GM23338 (cell line): ENCODE measurements around the gene INTS3. TPM values are rescaled to one million over a fixed set of nuclear protein-coding genes. Genes with fewer than 3 reads are reported as not detected.

ENCODE experiments used
- ATAC-seq: fragments of 200-7000 bp; cut with Tn5 transposase; 3 replicates; pipeline ENCODE4 v1.9.1; 2020
- DNase-seq: peaks from one replicate; pipeline ENCODE4 v3.0.0-alpha.2; 2015; ENCODE audit warnings: low spot score
- H2AFZ ChIP-seq: fragments of 200-600 bp; sonication (generic); 2 replicates; pipeline ENCODE4 v1.8.0; 2016; ENCODE audit warnings: antibody characterized with exemption, mild to moderate bottlenecking, moderate library complexity
- H3F3A ChIP-seq: fragments of 200-600 bp; sonication (generic); replicated peaks from 2 replicates; pipeline ENCODE4 v1.8.0; 2017; ENCODE audit warnings: antibody characterized with exemption, mixed run types, low read depth
- H3K27ac ChIP-seq: fragments of 200-600 bp; sonication (generic); 2 replicates; pipeline ENCODE4 v1.6.1; 2016; ENCODE audit warnings: low read depth
- H3K27me3 ChIP-seq: fragments of 200-600 bp; sonication (generic); 2 replicates; pipeline ENCODE4 v1.8.0; 2016; ENCODE audit warnings: mild to moderate bottlenecking, mixed run types, moderate library complexity; ENCODE audit not compliant: insufficient read depth
- H3K36me3 ChIP-seq: fragments of 200-600 bp; sonication (generic); 2 replicates; pipeline ENCODE4 v1.8.0; 2016; ENCODE audit warnings: mild to moderate bottlenecking; ENCODE audit not compliant: insufficient read depth
- H3K4me1 ChIP-seq: fragments of 200-600 bp; sonication (generic); 2 replicates; pipeline ENCODE4 v1.8.0; 2016; ENCODE audit warnings: mild to moderate bottlenecking, moderate library complexity; ENCODE audit not compliant: insufficient read depth
- H3K4me2 ChIP-seq: fragments of 200-600 bp; sonication (generic); 2 replicates; pipeline ENCODE4 v1.7.1; 2017; ENCODE audit warnings: mixed run types
- H3K4me3 ChIP-seq: fragments of 200-600 bp; sonication (generic); 2 replicates; pipeline ENCODE4 v1.6.1; 2016; ENCODE audit warnings: mixed run types
- H3K79me2 ChIP-seq: fragments of 200-600 bp; sonication (generic); replicated peaks from 2 replicates; pipeline ENCODE4 v1.8.0; 2017; ENCODE audit warnings: mild to moderate bottlenecking; ENCODE audit not compliant: insufficient read depth
- H3K9me2 ChIP-seq: fragments of 200-600 bp; sonication (generic); 2 replicates; pipeline ENCODE4 v1.8.0; 2017; ENCODE audit not compliant: insufficient read depth
- H4K20me1 ChIP-seq: fragments of 200-600 bp; sonication (generic); replicated peaks from 2 replicates; pipeline ENCODE4 v1.8.0; 2017; ENCODE audit warnings: mild to moderate bottlenecking; ENCODE audit not compliant: insufficient read depth
- H3K27ac Mint-ChIP-seq: 2 replicates; pipeline ENCODE4 v1.8.0; 2020; ENCODE audit warnings: inconsistent platforms, mild to moderate bottlenecking, moderate library complexity, mixed read lengths
- H3K27me3 Mint-ChIP-seq: 3 replicates; pipeline ENCODE4 v1.8.0; 2022; ENCODE audit warnings: low read depth, mild to moderate bottlenecking, moderate library complexity, mixed read lengths, inconsistent platforms; ENCODE audit not compliant: insufficient read depth, poor library complexity
- H3K36me3 Mint-ChIP-seq: 3 replicates; pipeline ENCODE4 v1.8.0; 2021; ENCODE audit warnings: low read depth, mild to moderate bottlenecking, inconsistent platforms, moderate library complexity, mixed read lengths
- H3K4me1 Mint-ChIP-seq: 3 replicates; pipeline ENCODE4 v1.8.0; 2020; ENCODE audit warnings: mild to moderate bottlenecking, inconsistent platforms, mixed read lengths
- H3K4me3 Mint-ChIP-seq: 3 replicates; pipeline ENCODE4 v1.8.0; 2021; ENCODE audit warnings: moderate library complexity, mild to moderate bottlenecking, inconsistent platforms, mixed read lengths
- H3K9me3 Mint-ChIP-seq: 3 replicates; pipeline ENCODE4 v1.8.0; 2020; ENCODE audit warnings: moderate library complexity, mild to moderate bottlenecking, inconsistent platforms, mixed read lengths
- CTCF ChIP-seq, 2 experiments: fragments of 200-600 bp in 1 of 2; sonication (generic) in 1 of 2; conservative IDR thresholded peaks; 2 replicates each; pipeline versions ENCODE4 v1.5.1 to v1.6.1; 2016 to 2017; ENCODE audit warnings: antibody characterized with exemption in 2 of 2, low read depth in 2 of 2, mild to moderate bottlenecking in 2 of 2, moderate library complexity in 1 of 2
- ZNF114 ChIP-seq: fragments of 250-450 bp; sonication (Bioruptor Pico); IDR thresholded peaks from 2 replicates; pipeline ENCODE4 v1.5.0; 2020; ENCODE audit warnings: mild to moderate bottlenecking, moderate library complexity
- polyA plus RNA-seq: library from polyadenylated mRNA; unstranded; fragments of >200 nt; fragmentation: Nextera tagmentation; extraction: Ambion mirVana; gene quantifications from 2 replicates; pipeline ENCODE4 v1.2.1, GENCODE V29; 2016
- total RNA-seq: library from RNA; depleted of rRNA; stranded (reverse); fragments of >200 nt; shearing (Covaris generic); gene quantifications from 2 replicates; pipeline ENCODE4 v1.2.3, GENCODE V29; 2014
- TF ChIP-seq, protein P1 (sequence below): fragments of 250-450 bp; sonication (Bioruptor Pico); IDR thresholded peaks from 2 replicates; pipeline ENCODE4 v1.5.0; 2020; ENCODE audit warnings: mild to moderate bottlenecking, moderate library complexity
- TF ChIP-seq, protein P2 (sequence below): IDR thresholded peaks from 2 replicates; pipeline ENCODE4 v1.6.1; 2016; ENCODE audit warnings: antibody characterized with exemption

Gene INTS3
- total and polyA plus RNA-seq, 2 experiments from 2014 or later, result 22.7 to 51.3 TPM

- TF ChIP-seq CTCF (conservative IDR thresholded peaks at IDR 0.05; ENCODE audit: low read depth in 2 of 2), result no peak
- TF ChIP-seq, protein P1, sequence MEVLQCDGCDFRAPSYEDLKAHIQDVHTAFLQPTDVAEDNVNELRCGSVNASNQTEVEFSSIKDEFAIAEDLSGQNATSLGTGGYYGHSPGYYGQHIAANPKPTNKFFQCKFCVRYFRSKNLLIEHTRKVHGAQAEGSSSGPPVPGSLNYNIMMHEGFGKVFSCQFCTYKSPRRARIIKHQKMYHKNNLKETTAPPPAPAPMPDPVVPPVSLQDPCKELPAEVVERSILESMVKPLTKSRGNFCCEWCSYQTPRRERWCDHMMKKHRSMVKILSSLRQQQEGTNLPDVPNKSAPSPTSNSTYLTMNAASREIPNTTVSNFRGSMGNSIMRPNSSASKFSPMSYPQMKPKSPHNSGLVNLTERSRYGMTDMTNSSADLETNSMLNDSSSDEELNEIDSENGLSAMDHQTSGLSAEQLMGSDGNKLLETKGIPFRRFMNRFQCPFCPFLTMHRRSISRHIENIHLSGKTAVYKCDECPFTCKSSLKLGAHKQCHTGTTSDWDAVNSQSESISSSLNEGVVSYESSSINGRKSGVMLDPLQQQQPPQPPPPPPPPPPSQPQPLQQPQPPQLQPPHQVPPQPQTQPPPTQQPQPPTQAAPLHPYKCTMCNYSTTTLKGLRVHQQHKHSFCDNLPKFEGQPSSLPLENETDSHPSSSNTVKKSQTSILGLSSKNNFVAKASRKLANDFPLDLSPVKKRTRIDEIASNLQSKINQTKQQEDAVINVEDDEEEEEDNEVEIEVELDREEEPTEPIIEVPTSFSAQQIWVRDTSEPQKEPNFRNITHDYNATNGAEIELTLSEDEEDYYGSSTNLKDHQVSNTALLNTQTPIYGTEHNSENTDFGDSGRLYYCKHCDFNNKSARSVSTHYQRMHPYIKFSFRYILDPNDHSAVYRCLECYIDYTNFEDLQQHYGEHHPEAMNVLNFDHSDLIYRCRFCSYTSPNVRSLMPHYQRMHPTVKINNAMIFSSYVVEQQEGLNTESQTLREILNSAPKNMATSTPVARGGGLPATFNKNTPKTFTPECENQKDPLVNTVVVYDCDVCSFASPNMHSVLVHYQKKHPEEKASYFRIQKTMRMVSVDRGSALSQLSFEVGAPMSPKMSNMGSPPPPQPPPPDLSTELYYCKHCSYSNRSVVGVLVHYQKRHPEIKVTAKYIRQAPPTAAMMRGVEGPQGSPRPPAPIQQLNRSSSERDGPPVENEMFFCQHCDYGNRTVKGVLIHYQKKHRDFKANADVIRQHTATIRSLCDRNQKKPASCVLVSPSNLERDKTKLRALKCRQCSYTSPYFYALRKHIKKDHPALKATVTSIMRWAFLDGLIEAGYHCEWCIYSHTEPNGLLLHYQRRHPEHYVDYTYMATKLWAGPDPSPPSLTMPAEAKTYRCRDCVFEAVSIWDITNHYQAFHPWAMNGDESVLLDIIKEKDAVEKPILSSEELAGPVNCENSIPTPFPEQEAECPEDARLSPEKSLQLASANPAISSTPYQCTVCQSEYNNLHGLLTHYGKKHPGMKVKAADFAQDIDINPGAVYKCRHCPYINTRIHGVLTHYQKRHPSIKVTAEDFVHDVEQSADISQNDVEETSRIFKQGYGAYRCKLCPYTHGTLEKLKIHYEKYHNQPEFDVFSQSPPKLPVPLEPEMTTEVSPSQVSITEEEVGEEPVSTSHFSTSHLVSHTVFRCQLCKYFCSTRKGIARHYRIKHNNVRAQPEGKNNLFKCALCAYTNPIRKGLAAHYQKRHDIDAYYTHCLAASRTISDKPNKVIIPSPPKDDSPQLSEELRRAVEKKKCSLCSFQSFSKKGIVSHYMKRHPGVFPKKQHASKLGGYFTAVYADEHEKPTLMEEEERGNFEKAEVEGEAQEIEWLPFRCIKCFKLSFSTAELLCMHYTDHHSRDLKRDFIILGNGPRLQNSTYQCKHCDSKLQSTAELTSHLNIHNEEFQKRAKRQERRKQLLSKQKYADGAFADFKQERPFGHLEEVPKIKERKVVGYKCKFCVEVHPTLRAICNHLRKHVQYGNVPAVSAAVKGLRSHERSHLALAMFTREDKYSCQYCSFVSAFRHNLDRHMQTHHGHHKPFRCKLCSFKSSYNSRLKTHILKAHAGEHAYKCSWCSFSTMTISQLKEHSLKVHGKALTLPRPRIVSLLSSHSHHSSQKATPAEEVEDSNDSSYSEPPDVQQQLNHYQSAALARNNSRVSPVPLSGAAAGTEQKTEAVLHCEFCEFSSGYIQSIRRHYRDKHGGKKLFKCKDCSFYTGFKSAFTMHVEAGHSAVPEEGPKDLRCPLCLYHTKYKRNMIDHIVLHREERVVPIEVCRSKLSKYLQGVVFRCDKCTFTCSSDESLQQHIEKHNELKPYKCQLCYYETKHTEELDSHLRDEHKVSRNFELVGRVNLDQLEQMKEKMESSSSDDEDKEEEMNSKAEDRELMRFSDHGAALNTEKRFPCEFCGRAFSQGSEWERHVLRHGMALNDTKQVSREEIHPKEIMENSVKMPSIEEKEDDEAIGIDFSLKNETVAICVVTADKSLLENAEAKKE (CRISPR knock-in tag), result no peak
Observed at GRCh38 chr1:153786038-153786790, 58.4 kb downstream of the INTS3 start (continued).

- H3K4me3 Mint-ChIP-seq, result no peak overlapping the region
- TF ChIP-seq ZNF114 (CRISPR knock-in tag), result no peak
- TF ChIP-seq, protein P1 (CRISPR knock-in tag), result no peak
- TF ChIP-seq, protein P2, sequence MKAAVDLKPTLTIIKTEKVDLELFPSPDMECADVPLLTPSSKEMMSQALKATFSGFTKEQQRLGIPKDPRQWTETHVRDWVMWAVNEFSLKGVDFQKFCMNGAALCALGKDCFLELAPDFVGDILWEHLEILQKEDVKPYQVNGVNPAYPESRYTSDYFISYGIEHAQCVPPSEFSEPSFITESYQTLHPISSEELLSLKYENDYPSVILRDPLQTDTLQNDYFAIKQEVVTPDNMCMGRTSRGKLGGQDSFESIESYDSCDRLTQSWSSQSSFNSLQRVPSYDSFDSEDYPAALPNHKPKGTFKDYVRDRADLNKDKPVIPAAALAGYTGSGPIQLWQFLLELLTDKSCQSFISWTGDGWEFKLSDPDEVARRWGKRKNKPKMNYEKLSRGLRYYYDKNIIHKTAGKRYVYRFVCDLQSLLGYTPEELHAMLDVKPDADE, result no peak
Observed at GRCh38 chr1:153789478-153790034, 61.7 kb downstream of the INTS3 start.

More at GRCh38 chr1:153789478-153790034, 61.7 kb downstream of the INTS3 start:
- no peak overlapping the region for H3K4me2 ChIP-seq
- H3K36me3 ChIP-seq, result no peaks in the 10 kb centered on the region
- H4K20me1 ChIP-seq, result no peaks in the 10 kb centered on the region
- peaks cover 16% of the 10 kb centered on the region for H3K4me1 ChIP-seq
- H3K9me2 ChIP-seq, result no peaks in the 10 kb centered on the region
- Mint-ChIP-seq H3K36me3 (no peaks in the 10 kb centered on the region), H3K4me1 (peaks cover 25% of the 10 kb centered on the region), H3K27ac (no peak overlapping the region), H3K27me3 (peaks cover 13% of the 10 kb centered on the region), H3K9me3 (no peaks in the 10 kb centered on the region)
- H3K4me3 ChIP-seq, result no peak overlapping the region
- H3F3A ChIP-seq, result peaks cover 15% of the 10 kb centered on the region; the same call in 1 of the 2 replicates
- ATAC-seq (no peak), DNase-seq (peak; percentile 39)
- no peaks in the 10 kb centered on the region for H3K79me2 ChIP-seq
- H2AFZ ChIP-seq, result peak overlapping the region; percentile 90
- H3K27ac ChIP-seq, result no peak overlapping the region
- H3K27me3 ChIP-seq, result no peaks in the 10 kb centered on the region
